Liver (tissue), 9 donors: ENCODE results near the gene MYO7A. TPM values are rescaled to one million over a fixed set of nuclear protein-coding genes. Genes with fewer than 3 reads are reported as not detected.
"Not testable (repeated sequence)": the region's sequence is repeated elsewhere in the genome, so short reads cannot be mapped to it uniquely, and the experiment has no call there.

ENCODE experiments used
- DNase-seq: peaks from one replicate; pipeline ENCODE4 v3.0.0-alpha.2; 2017; ENCODE audit warnings: low spot score
- H3K27ac ChIP-seq, 2 donors: one replicate each; pipeline ENCODE4 v1.7.0; 2013; ENCODE audit warnings: inconsistent platforms in 2 of 2, low read length in 2 of 2, control low read depth in 1 of 2, low read depth in 1 of 2, mild to moderate bottlenecking in 1 of 2
- H3K27me3 ChIP-seq, 4 donors: one replicate each; pipeline versions ENCODE4 v1.6.1 to v1.7.0; 2013; ENCODE audit warnings: low read length in 3 of 4, inconsistent platforms in 1 of 4, mild to moderate bottlenecking in 1 of 4, moderate library complexity in 1 of 4; ENCODE audit not compliant: control insufficient read depth in 4 of 4, insufficient read depth in 4 of 4
- H3K36me3 ChIP-seq, 4 donors: one replicate each; pipeline versions ENCODE4 v1.6.1 to v1.7.0; 2013; ENCODE audit warnings: low read length in 3 of 4, mild to moderate bottlenecking in 3 of 4, low read depth in 1 of 4, moderate library complexity in 1 of 4; ENCODE audit not compliant: control insufficient read depth in 4 of 4, insufficient read depth in 3 of 4
- H3K4me1 ChIP-seq, 4 donors: one replicate each; pipeline versions ENCODE4 v1.6.1 to v1.7.0; 2013; ENCODE audit warnings: low read length in 3 of 4, mild to moderate bottlenecking in 3 of 4, moderate library complexity in 1 of 4; ENCODE audit not compliant: control insufficient read depth in 4 of 4, insufficient read depth in 4 of 4
- H3K4me3 ChIP-seq, 3 donors: one replicate each; pipeline versions ENCODE4 v1.6.1 to v1.7.0; 2013; ENCODE audit warnings: low read length in 3 of 3, control low read depth in 1 of 3, low read depth in 1 of 3, mild to moderate bottlenecking in 1 of 3
- H3K9ac ChIP-seq, 2 donors: one replicate each; pipeline ENCODE4 v1.7.0; 2013; ENCODE audit warnings: low read length in 2 of 2, mild to moderate bottlenecking in 2 of 2, moderate library complexity in 2 of 2, control low read depth in 1 of 2, low read depth in 1 of 2
- H3K9me3 ChIP-seq, 4 donors: one replicate each; pipeline versions ENCODE4 v1.6.1 to v1.7.0; 2013; ENCODE audit warnings: low read length in 3 of 4; ENCODE audit not compliant: control insufficient read depth in 4 of 4
- FOXA1 ChIP-seq: IDR thresholded peaks from 2 replicates; pipeline ENCODE4 v1.6.1; 2016; ENCODE audit warnings: antibody characterized with exemption
- FOXA2 ChIP-seq: IDR thresholded peaks from 2 replicates; pipeline ENCODE4 v1.6.1; 2016; ENCODE audit warnings: antibody characterized with exemption
- HNF4A ChIP-seq, 2 donors: conservative IDR thresholded peaks; 2 replicates each; pipeline ENCODE4 v1.6.1; 2016; ENCODE audit warnings: antibody characterized with exemption in 2 of 2, mild to moderate bottlenecking in 2 of 2
- HNF4G ChIP-seq: IDR thresholded peaks from 2 replicates; pipeline ENCODE4 v1.6.1; 2016; ENCODE audit warnings: antibody characterized with exemption
- JUND ChIP-seq, 2 donors: IDR thresholded peaks; 2 replicates each; pipeline ENCODE4 v1.6.1; 2016; ENCODE audit warnings: antibody characterized with exemption in 2 of 2
- RXRA ChIP-seq, 2 donors: IDR thresholded peaks; 2 replicates each; pipeline ENCODE4 v1.6.1; 2017 to 2018; ENCODE audit warnings: antibody characterized with exemption in 2 of 2, mild to moderate bottlenecking in 1 of 2
- YY1 ChIP-seq: IDR thresholded peaks from 2 replicates; pipeline ENCODE4 v1.6.1; 2016; ENCODE audit warnings: antibody characterized with exemption, mild to moderate bottlenecking
- WGBS: extraction: QIAGEN DNeasy Blood & Tissue Kit; methylation state at CpG from one replicate; pipeline ENCODE4 v1.1.7; 2013; 5-methylcytosine and 5-hydroxymethylcytosine counted together
- polyA plus RNA-seq, 2 donors: library from polyadenylated mRNA; stranded (reverse) in 1 of 2; unstranded in 1 of 2; fragments of 200-250 nt in 1 of 2; fragments of >200 nt in 1 of 2; fragmentation: Nextera tagmentation in 1 of 2; extraction: Ambion mirVana in 1 of 2; gene quantifications; one replicate each; pipeline versions ENCODE4 v1.2.1 to v1.2.3, GENCODE V29; 2013 to 2015
- total RNA-seq, 2 donors: library from RNA; depleted of rRNA; stranded (reverse); fragments of >200 nt; gene quantifications; one replicate each; pipeline ENCODE4 v1.2.3, GENCODE V29; 2014
- TF ChIP-seq, protein P1 (sequence below): IDR thresholded peaks from 2 replicates; pipeline ENCODE4 v1.6.1; 2016; ENCODE audit warnings: antibody characterized with exemption
- TF ChIP-seq, protein P2 (sequence below): IDR thresholded peaks from 2 replicates; pipeline ENCODE4 v1.6.1; 2016; ENCODE audit warnings: antibody characterized with exemption, mild to moderate bottlenecking
- donor health status: healthy.
- donor health status: healthy.
- donor health status: healthy.
- donor health status: healthy.
- donor health status: healthy.

MYO7A gene
- total and polyA plus RNA-seq, 4 donors = 7.3 to 33.6 (median 11.3) TPM

DNA sequence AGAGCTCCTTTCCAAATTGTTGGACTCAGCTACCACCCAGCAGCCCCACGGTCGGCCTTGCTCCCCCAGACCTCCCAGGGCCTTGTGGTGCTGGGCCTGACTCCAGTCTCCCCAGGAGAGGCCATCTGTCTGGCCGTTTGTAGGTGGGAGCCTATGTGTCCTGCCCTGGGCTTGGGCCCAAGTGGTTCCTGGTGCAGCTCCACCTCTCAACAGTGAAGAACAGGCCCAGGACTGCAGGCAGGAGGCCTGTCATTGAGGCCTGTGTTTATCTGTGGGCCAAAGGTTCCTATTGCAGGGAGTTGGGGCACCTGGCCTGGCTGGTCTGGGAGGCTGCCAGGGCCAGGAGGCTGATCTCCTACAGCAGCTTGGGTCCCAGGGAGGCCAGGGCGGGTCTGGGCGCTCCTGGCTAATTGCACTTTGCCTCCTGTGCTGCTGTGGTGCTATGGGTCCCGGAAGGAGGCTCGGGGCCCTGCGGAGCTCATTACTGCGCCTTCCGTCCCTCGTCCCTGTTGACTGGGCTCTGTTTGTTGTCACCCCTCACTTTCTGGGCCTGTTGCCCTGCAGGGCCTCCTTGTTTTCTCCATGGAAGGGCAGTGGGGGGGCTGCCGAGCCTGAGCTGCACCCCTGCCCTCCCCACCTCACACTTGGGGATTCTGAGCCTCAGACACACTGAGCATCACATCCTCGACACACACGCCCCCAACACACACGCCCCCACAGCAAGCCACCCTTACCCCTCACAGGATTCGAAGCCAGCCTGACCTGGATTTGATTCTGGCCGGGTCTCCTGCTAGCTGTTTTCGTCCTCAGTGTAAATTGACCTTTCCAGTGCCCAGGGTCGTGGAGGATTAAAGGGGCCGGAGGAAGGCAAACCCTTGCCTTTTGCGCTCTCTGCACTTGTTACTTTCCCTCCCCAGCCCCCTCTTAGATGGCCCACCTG is 32.2 kb upstream of the MYO7A start (continued):
- TF ChIP-seq YY1 = peak; percentile 87
- peak; percentile 92 to 96 for TF ChIP-seq HNF4A (conservative IDR thresholded peaks at IDR 0.05)

DNA sequence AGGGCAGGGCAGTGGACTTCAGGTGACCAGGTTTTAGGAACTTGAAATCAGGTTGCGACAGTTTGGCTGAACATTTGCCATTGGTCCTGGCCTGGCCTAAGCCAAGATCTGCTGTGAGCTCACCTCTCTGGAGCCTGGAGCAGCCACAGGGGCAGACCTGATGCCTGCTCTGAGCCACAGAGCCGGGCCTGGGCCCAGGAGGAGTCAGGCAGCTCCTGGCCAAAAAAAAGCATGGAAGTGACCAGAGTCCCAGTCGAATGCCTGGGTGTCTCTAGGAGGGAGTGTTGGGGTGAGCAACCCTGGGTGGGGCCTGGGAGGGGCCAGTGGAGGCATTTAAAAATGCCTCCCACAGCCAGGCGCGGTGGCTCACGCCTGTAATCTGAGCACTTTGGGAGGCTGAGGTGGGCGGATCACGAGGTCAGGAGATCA is 31.4 kb upstream of the MYO7A start:
- Histone ChIP-seq H3K4me1 (peaks cover 12 to 47% (median 40%) of the 10 kb centered on the region in 4 donors), H3K27me3 (no peaks in the 10 kb centered on the region), H3K27ac (peak overlapping the region; percentile 76 to 87), H3K4me3 (no peak overlapping the region), H3K9me3 (no peaks in the 10 kb centered on the region), H3K36me3 (peaks cover 0 to 6% (median 2%) of the 10 kb centered on the region in 4 donors), H3K9ac (no peak overlapping the region)
- DNase-seq = no peak
- TF ChIP-seq HNF4G (no peak), HNF4A (conservative IDR thresholded peaks at IDR 0.05) (peak in 1 of 2 donors; percentile 35)
- 86% methylated on average over 8 of the region's 8 CpGs for WGBS

DNA sequence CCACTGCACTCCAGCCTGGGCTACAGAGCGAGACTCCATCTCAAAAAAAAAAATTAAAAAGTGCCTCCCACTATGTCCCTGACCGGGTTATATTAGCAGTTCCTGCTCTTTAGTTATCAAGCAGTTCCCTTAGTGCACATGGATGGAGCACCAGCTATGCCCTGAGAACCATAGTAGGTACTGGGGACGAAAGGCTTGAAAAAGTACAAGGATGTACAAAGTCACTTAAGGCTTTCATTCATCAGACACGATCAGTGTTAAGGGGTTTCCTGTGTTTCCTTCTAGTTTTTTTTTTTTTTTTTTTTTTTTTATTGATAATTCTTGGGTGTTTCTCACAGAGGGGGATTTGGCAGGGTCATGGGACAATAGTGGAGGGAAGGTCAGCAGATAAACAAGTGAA is 30.9 kb upstream of the MYO7A start:
- not testable (repeated sequence) for H3K27ac ChIP-seq, H3K9me3 ChIP-seq, H3K27me3 ChIP-seq, H3K9ac ChIP-seq, H3K4me3 ChIP-seq, H3K36me3 ChIP-seq, DNase-seq
- WGBS = 87% methylated on average over 4 of the region's 4 CpGs
- H3K4me1 ChIP-seq = peaks cover 12 to 41% (median 36%) of the 10 kb centered on the region in 4 donors

DNA sequence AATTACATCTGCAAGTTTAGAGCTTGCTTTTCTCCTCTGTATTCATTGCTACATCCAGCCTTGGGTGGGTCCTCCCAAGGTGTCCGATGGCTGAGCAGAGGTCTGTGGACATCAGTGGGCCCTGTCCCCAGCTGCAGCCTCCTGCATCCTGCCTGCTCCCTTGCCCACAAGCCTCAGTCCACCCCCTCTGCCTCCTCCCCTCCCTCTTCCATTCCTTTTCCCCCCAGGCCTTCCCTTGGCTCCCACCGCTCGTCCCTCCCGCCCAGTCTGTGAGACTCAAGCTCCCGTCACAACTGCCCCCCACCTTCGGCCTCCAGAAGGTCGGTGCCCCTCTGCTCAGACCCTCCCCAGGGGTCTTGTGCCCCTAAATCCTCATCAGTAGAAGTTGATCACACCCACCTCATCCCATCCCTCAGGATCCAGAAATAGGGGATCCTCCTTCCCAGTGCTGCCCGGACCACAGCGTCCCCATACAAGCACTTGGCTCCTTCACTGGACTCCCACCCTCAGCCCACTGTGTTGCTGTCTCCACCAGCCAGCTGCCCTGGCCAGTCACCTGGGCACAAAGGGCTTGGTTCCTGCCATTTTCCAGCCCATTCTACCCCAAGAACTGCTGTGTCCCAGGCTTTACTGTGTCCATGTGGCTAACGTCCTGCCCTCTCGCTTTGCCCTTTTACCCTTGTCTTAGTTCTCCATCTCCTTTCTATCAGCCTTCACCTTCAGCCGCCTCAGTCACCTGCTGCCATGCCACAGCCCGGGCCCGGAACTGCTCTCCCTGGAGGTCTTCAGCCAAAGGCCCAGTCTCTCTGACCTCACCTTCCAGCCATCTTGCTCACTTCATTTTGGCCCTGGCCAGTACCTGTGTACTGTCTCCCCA is 27.6 kb upstream of the MYO7A start:
- DNase-seq = no peak
- WGBS = 96% methylated on average over 14 of the region's 14 CpGs
- no peaks in the 10 kb centered on the region for H3K27me3 ChIP-seq
- no peak overlapping the region for H3K9ac ChIP-seq
- peaks cover 6 to 26% (median 18%) of the 10 kb centered on the region in 4 donors for H3K4me1 ChIP-seq
- TF ChIP-seq FOXA2 (no peak), JUND (IDR thresholded peaks at IDR 0.05) (no peak), FOXA1 (no peak), RXRA (IDR thresholded peaks at IDR 0.05) (no peak), YY1 (no peak)
- TF ChIP-seq, protein P1, sequence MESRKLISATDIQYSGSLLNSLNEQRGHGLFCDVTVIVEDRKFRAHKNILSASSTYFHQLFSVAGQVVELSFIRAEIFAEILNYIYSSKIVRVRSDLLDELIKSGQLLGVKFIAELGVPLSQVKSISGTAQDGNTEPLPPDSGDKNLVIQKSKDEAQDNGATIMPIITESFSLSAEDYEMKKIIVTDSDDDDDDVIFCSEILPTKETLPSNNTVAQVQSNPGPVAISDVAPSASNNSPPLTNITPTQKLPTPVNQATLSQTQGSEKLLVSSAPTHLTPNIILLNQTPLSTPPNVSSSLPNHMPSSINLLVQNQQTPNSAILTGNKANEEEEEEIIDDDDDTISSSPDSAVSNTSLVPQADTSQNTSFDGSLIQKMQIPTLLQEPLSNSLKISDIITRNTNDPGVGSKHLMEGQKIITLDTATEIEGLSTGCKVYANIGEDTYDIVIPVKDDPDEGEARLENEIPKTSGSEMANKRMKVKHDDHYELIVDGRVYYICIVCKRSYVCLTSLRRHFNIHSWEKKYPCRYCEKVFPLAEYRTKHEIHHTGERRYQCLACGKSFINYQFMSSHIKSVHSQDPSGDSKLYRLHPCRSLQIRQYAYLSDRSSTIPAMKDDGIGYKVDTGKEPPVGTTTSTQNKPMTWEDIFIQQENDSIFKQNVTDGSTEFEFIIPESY = no peak
- TF ChIP-seq, protein P2, sequence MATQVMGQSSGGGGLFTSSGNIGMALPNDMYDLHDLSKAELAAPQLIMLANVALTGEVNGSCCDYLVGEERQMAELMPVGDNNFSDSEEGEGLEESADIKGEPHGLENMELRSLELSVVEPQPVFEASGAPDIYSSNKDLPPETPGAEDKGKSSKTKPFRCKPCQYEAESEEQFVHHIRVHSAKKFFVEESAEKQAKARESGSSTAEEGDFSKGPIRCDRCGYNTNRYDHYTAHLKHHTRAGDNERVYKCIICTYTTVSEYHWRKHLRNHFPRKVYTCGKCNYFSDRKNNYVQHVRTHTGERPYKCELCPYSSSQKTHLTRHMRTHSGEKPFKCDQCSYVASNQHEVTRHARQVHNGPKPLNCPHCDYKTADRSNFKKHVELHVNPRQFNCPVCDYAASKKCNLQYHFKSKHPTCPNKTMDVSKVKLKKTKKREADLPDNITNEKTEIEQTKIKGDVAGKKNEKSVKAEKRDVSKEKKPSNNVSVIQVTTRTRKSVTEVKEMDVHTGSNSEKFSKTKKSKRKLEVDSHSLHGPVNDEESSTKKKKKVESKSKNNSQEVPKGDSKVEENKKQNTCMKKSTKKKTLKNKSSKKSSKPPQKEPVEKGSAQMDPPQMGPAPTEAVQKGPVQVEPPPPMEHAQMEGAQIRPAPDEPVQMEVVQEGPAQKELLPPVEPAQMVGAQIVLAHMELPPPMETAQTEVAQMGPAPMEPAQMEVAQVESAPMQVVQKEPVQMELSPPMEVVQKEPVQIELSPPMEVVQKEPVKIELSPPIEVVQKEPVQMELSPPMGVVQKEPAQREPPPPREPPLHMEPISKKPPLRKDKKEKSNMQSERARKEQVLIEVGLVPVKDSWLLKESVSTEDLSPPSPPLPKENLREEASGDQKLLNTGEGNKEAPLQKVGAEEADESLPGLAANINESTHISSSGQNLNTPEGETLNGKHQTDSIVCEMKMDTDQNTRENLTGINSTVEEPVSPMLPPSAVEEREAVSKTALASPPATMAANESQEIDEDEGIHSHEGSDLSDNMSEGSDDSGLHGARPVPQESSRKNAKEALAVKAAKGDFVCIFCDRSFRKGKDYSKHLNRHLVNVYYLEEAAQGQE = no peak
- H3K36me3 ChIP-seq = peaks cover 0 to 6% (median 4%) of the 10 kb centered on the region in 4 donors
- H3K4me3 ChIP-seq = no peak overlapping the region
- H3K27ac ChIP-seq = no peak overlapping the region
- H3K9me3 ChIP-seq = no peaks in the 10 kb centered on the region
